ENCODE measurements around the gene PRCD.

PRCD gene

GRCh38 chr17:76549539-76549938 lies 9.7 kb downstream of the PRCD start:
- Histone ChIP-seq H3K27me3 (replicated peaks; ENCODE audit: control insufficient read depth, insufficient read depth, low read length) (no peaks in the 10 kb centered on the region), H3K36me3 (ENCODE audit: control insufficient read depth, insufficient read depth, low read length) (no peaks in the 10 kb centered on the region), H3K4me3 (replicated peaks; ENCODE audit: low read depth, low read length) (no peak overlapping the region)
- DNase-seq (ENCODE audit: extremely low read depth, insufficient read length), result no peak
- TF ChIP-seq, protein P1, sequence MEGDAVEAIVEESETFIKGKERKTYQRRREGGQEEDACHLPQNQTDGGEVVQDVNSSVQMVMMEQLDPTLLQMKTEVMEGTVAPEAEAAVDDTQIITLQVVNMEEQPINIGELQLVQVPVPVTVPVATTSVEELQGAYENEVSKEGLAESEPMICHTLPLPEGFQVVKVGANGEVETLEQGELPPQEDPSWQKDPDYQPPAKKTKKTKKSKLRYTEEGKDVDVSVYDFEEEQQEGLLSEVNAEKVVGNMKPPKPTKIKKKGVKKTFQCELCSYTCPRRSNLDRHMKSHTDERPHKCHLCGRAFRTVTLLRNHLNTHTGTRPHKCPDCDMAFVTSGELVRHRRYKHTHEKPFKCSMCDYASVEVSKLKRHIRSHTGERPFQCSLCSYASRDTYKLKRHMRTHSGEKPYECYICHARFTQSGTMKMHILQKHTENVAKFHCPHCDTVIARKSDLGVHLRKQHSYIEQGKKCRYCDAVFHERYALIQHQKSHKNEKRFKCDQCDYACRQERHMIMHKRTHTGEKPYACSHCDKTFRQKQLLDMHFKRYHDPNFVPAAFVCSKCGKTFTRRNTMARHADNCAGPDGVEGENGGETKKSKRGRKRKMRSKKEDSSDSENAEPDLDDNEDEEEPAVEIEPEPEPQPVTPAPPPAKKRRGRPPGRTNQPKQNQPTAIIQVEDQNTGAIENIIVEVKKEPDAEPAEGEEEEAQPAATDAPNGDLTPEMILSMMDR (IDR thresholded peaks at IDR 0.05; ENCODE audit: insufficient read depth, low read length, poor library complexity, severe bottlenecking), result no peak

GRCh38 chr17:76550712-76551615 lies 11.1 kb downstream of the PRCD start:
- DNase-seq (ENCODE audit: extremely low read depth, insufficient read length), result no peak
- H3K36me3 ChIP-seq (ENCODE audit: control insufficient read depth, insufficient read depth, low read length), result no peaks in the 10 kb centered on the region

DNA sequence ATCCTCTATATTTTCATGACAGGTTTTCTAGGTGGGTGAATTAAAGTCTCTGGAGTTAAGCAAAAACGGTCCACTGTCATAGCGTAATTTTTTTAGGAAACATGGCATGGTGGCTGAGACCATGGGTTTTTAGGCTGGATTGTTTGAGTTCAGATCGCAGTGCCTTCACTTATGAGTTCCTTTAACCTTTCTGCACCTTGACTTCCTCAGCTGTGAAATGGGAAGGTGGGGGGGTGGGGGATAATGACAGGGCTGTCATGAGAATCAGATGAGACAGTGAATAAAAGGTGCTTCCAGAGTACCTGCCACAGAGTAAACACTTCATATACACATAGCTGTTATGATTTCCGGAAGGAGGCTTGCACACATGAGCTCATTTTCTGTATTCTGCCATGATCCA lies 11.8 kb downstream of the PRCD start:
- TF ChIP-seq, protein P1 (IDR thresholded peaks at IDR 0.05; ENCODE audit: insufficient read depth, low read length, poor library complexity, severe bottlenecking), result no peak
- no peak overlapping the region for H3K4me3 ChIP-seq (replicated peaks; ENCODE audit: low read depth, low read length)
- H3K36me3 ChIP-seq (ENCODE audit: control insufficient read depth, insufficient read depth, low read length), result no peaks in the 10 kb centered on the region
- no peaks in the 10 kb centered on the region for H3K27me3 ChIP-seq (replicated peaks; ENCODE audit: control insufficient read depth, insufficient read depth, low read length)
- DNase-seq (ENCODE audit: extremely low read depth, insufficient read length), result no peak

More at GRCh38 chr17:76550712-76551615, 11.1 kb downstream of the PRCD start:
- TF ChIP-seq, protein P1 (IDR thresholded peaks at IDR 0.05; ENCODE audit: insufficient read depth, low read length, poor library complexity, severe bottlenecking), result no peak
- H3K27me3 ChIP-seq (replicated peaks; ENCODE audit: control insufficient read depth, insufficient read depth, low read length), result no peaks in the 10 kb centered on the region
- H3K4me3 ChIP-seq (replicated peaks; ENCODE audit: low read depth, low read length), result peak overlapping the region; percentile 24

- Histone ChIP-seq H3K36me3 (ENCODE audit: control insufficient read depth, insufficient read depth, low read length) (no peaks in the 10 kb centered on the region), H3K27me3 (replicated peaks; ENCODE audit: control insufficient read depth, insufficient read depth, low read length) (no peaks in the 10 kb centered on the region), H3K4me3 (replicated peaks; ENCODE audit: low read depth, low read length) (no peak overlapping the region)
- TF ChIP-seq, protein P1 (IDR thresholded peaks at IDR 0.05; ENCODE audit: insufficient read depth, low read length, poor library complexity, severe bottlenecking), result no peak
- DNase-seq (ENCODE audit: extremely low read depth, insufficient read length), result no peak
These were observed 13.5 kb downstream of the PRCD start for GRCh38 chr17:76553178-76553908.

GRCh38 chr17:76554131-76554530 lies 14.3 kb downstream of the PRCD start:
- no peaks in the 10 kb centered on the region for H3K27me3 ChIP-seq (replicated peaks; ENCODE audit: control insufficient read depth, insufficient read depth, low read length)
- H3K36me3 ChIP-seq (ENCODE audit: control insufficient read depth, insufficient read depth, low read length), result no peaks in the 10 kb centered on the region
- no peak overlapping the region for H3K4me3 ChIP-seq (replicated peaks; ENCODE audit: low read depth, low read length)
- TF ChIP-seq, protein P1 (IDR thresholded peaks at IDR 0.05; ENCODE audit: insufficient read depth, low read length, poor library complexity, severe bottlenecking), result no peak
- DNase-seq (ENCODE audit: extremely low read depth, insufficient read length), result no peak
